ENCODE measurements around the gene F7.
"Not testable (repeated sequence)": the region's sequence is repeated elsewhere in the genome, so short reads cannot be mapped to it uniquely, and the experiment has no call there.

The F7 gene

DNA sequence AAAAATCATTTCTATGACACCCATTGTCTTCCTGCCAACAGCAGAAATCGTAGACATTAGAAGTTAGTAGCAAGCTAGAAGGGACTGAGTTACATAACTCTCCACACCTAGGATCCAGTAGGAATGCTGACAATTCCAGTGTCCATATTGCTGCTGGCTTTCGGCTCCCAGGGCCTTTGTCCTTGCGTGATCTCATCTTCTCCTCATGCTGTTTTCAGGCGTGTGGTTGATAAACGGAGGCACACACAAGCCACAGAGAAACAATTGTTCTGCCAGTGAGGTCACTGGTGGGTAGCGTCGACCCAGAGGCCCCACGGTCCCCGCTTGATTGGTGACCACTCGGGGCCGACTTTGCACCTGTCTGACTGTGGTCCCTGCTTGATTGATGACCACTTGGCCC is 31.6 kb upstream of the F7 start:
- no peak for DNase-seq

- no peak for DNase-seq
These were observed 31.2 kb upstream of the F7 start for GRCh38 chr13:113074401-113074800.

DNA sequence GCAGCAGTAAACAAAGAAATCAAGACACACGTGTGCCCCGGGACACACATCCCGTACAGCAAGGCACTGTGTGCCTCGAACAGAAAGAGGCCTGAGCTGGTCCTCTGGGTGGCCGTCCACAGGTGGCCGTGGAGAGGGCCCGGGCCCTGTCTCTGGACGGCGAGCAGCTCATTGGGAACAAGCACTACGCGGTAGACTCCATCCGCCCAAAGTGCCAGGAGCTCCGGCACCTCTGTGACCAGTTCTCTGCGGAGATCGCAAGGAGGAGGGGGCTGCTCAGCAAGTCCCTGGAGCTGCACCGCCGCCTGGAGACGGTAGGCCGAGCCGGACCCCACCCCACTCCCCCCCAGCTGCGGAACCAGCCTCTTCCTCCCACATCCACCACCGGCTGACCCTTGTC is 30.7 kb upstream of the F7 start:
- no peak for DNase-seq

DNA sequence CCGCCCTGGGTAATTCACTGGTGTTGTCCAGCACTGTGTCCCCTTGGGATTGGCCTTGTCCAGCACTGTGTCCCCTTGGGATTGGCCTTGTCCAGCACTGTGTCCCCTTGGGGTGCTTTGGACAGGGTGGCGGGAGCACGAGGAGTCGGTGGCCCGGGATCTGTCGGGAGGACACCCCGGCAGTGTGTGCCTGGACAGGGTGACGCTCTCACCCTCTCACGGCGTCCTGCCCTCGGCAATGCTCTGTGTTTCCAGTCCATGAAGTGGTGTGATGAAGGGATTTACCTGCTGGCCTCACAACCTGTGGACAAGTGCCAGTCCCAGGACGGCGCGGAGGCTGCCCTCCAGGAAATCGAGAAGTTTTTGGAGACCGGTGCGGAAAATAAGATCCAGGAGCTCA is 29.9 kb upstream of the F7 start:
- DNase-seq = no peak

GRCh38 chr13:113076681-113077401 is 28.8 kb upstream of the F7 start:
- DNase-seq = no peak

GRCh38 chr13:113077566-113077952 is 28.0 kb upstream of the F7 start:
- DNase-seq = no peak

DNA sequence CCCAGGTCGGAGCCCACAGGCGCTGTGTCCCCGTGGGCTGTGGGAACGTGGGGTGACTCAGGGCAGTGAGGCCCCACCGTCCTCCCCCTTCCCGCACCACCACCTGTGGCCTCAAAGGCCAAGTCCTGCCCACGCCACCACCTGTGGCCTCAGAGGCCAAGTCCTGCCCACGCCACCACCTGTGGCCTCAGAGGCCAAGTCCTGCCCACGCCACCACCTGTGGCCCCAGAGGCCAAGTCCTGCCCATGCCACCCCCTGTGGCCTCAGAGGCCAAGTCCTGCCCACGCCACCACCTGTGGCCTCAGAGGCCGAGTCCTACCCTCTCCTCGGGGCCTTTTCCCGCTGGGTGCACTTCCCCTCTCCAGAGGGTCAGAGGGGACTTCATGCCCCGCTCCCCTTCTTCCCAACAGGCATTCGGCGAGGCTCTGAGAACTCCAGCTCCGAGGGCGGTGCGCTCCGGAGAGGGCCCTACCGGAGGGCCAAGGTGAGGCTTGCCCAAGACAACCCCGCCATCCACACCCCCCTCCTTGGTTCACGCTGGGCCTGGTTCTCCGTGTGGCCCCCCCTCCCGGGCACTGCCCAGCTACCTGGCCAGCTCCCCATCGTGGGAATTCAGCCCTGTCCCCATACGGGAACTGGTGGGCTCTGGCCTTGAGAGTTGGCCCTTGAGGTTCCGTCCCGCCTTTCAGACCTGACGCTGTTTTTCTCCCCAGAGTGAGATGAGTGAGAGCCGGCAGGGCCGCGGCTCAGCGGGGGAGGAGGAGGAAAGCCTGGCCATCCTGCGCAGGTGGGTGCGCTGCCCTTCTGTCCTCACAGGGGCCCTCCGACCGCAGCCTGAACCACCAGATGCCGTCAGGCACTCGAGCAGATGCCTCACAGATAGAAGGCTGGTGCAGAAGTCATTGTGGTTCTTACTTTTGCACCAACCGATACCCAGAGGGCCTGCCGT is 27.4 kb upstream of the F7 start:
- DNase-seq = no peak

DNA sequence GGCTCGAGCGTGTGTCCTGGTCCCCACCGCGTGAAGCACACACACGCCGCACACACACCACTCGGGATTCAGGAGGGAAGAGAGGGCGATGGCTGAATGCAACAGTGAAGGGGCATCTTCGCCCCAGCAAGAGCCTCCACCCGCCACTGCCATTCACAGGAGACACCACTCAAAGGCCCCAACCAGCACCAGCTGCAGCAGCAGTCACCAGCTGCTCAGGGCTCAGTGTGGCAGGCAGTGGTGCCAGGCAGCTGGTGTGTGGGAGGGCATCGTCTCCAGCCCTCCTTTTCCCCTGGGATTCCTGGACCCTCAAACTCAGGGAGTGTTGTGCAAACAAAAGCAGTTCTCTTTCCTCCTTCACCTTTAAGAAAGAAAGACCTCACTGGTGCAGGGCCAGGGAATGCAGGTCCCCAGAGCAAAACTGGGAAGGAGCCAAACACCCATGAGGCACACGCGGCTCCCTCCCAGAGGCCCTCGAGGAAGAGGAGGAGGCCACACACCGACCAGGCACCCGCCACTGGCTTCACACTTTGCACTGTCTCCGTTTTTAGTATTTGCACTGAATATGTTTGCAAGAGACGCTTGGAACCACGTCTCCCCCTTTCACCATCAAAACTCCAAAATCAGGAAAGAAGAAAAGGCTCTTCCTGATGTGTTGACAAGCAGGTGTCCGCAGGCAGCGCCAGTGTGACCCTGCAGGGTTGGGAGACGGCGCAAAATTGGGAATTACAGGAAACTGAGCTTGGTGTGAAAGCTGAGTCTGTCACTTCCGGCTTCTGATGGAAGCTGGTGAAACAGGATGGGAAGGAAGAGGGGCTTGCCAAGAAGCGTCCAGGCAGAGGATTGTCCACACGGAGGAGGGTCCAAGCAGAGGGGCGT is 26.4 kb upstream of the F7 start:
- DNase-seq = peak; percentile 54 to 66

- DNase-seq = not testable (repeated sequence)
These were observed 25.9 kb upstream of the F7 start for GRCh38 chr13:113079781-113080080.

- no peak for DNase-seq
These were observed 25.2 kb upstream of the F7 start for GRCh38 chr13:113080361-113080831.

DNA sequence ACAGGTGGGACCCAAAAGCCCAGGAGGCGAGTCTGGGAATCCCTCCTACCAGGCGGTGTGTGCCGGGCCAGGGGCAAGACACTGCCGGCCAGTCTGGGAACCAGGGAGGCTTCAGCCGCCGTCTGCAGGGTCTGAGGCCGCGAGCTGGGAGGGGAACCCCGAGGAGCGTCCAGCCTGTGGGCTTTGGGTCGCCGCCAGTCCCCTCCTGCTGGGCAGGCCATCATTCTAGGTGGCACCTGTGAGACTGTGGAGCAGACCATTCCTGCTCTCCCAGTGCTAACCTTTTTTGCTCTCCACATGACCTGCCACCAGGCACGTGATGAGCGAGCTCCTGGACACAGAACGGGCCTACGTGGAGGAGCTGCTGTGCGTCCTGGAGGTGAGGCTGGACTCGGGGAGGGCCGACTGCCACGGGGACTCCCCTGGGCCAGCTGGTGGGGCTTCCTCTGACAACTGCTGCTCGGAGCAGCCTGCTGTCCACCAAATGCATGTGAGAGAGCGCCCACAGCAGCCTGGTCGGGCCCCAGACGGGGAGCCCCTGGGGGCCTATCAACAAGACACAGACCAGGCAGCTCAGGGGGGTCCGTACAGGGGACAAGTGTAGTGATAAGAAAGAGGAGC is 24.6 kb upstream of the F7 start:
- no peak for DNase-seq

DNA sequence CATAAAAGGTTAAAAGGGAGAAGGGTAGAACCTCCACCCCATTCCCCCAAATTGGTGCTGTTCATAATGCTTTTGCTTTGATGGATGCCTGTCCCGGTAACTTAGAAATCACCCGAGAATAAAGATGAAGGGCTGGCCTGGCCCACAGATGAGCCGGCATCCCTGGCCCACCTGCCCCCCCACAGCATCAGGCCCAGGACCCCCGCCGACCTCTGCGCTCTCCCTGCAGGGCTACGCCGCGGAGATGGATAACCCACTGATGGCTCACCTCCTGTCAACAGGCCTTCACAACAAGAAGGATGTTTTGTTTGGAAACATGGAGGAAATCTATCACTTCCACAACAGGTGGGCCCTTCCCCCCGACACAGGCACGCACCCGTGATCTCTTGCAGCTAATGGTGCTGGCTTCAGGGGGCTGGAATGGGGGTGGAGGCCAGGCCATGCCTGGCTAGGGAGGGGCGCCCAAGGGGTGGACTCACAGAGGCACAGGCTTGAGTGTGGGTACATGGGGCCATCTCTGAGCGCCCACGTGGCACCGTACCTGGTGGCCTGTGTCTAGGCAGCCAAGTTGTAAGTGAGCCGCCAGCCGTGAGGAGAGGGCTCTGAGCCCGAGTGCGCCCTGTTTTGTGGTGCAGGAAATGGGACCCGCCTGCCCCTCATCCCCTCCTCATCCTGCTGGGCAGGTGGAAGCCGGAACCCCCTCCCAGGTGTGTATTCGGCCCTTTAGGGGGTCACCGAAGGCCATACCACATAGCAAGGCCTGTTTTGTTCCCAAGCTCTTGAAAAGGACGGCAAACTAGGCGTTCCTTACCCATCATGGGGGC is 23.2 kb upstream of the F7 start:
- no peak for DNase-seq

DNA sequence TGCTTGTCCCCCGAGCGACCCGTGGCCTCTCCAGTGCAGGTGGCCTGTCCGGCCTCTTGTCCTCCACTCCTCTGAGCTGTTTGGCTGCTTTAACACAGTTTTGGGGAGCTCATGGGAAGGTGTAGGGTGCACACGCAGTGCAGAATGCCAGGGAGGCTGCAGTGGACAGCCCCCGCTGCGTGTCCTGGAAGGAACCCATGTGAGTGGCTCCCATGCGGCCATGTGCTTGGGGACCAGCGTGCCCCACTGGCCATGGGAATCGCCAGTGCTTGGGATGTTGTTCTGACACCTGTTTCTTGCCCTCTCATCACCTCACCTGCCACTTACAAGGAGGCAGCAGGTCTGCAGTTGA is 22.6 kb upstream of the F7 start:
- DNase-seq = no peak

- DNase-seq = peak; percentile 63 to 69
These were observed 22.1 kb upstream of the F7 start for GRCh38 chr13:113083402-113084061.

DNA sequence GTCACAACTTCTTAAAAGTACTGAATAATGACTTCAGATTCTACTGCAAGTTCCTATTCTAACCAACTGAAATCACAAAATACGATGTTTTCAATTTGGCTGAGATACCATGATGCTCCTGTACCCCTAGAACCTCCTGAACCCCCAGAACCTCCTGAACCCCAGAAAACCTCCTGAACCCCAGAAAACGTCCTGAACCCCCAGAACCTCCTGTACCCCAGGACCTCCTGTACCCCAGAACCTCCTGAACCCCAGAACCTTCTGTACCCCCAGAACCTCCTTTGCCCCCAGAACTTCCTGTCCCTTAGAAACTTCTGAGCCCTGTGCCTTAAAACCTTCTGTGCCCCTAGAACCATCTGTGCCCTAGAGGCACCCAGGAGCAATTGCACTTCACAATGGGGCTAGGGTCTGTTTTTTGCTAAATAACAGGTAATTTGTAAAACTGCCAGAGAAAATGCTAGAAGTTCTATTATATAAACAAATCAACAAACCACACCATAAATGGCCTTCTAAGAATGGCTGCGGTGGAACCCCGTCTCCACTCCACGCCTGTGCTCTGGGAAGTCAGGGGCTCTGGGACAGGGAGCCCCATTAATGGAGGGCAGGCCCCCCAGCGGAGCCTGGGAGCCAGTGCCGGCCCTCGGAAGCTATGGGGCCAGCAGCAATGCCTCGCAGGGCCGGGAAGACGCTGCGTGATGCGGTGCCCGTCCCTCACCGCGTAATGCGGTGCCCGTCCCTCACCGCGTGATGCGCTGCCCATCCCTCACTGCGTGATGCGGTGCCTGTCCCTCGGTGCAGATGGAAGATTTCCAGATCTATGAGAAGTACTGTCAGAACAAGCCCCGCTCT is 21.3 kb upstream of the F7 start:
- DNase-seq = no peak

GRCh38 chr13:113084943-113085540 is 20.5 kb upstream of the F7 start:
- DNase-seq = no peak

- no peak for DNase-seq
These were observed 19.4 kb upstream of the F7 start for GRCh38 chr13:113086031-113086750.

GRCh38 chr13:113086991-113087922 is 18.3 kb upstream of the F7 start:
- DNase-seq = no peak

Data from hippocampal formation (tissue), 2 donors.